ENCODE data around the gene KSR2. TPM values are rescaled to one million over a fixed set of nuclear protein-coding genes. Genes with fewer than 3 reads are reported as not detected.

Gene KSR2
- total RNA-seq, 2 donors from 2014 or later = 0.66 to 1.0 TPM

DNA sequence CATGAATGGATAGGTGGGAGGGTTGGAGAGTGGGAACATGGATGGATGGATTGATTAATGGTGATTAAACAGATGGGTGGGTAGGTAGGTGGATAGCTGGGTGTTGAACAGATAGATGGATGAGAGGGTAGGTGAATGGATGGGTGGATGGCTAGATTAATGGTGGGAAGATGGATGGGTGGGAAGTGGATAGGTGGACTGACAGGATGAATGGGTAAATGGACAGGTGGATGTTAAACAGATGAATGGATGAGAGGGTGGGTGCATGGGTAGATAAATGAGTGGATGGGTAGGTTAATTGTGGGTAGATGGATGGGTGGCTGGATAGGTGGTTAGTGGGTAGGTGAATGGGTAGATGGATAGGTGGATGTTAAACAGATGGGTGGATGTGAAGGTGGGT is 460.3 kb downstream of the KSR2 start:
- Histone ChIP-seq H3K4me3 (no peak overlapping the region), H3K27ac (no peak overlapping the region), H3K4me1 (peaks cover 26% of the 10 kb centered on the region), H3K36me3 (replicated peaks in 1 of 2; ENCODE audit: insufficient read depth in 1 of 2, low read depth in 2 of 2) (no peaks in the 10 kb centered on the region), H3K27me3 (no peaks in the 10 kb centered on the region), H3K9me3 (no peaks in the 10 kb centered on the region)
- TF ChIP-seq POLR2A (IDR thresholded peaks at IDR 0.05) = no peak
- TF ChIP-seq, protein P1, sequence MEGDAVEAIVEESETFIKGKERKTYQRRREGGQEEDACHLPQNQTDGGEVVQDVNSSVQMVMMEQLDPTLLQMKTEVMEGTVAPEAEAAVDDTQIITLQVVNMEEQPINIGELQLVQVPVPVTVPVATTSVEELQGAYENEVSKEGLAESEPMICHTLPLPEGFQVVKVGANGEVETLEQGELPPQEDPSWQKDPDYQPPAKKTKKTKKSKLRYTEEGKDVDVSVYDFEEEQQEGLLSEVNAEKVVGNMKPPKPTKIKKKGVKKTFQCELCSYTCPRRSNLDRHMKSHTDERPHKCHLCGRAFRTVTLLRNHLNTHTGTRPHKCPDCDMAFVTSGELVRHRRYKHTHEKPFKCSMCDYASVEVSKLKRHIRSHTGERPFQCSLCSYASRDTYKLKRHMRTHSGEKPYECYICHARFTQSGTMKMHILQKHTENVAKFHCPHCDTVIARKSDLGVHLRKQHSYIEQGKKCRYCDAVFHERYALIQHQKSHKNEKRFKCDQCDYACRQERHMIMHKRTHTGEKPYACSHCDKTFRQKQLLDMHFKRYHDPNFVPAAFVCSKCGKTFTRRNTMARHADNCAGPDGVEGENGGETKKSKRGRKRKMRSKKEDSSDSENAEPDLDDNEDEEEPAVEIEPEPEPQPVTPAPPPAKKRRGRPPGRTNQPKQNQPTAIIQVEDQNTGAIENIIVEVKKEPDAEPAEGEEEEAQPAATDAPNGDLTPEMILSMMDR (IDR thresholded peaks at IDR 0.05) = no peak
- DNase-seq = no peak
- no peak for ATAC-seq
- intact Hi-C loops (cut with DNase I) = no loop called here

DNA sequence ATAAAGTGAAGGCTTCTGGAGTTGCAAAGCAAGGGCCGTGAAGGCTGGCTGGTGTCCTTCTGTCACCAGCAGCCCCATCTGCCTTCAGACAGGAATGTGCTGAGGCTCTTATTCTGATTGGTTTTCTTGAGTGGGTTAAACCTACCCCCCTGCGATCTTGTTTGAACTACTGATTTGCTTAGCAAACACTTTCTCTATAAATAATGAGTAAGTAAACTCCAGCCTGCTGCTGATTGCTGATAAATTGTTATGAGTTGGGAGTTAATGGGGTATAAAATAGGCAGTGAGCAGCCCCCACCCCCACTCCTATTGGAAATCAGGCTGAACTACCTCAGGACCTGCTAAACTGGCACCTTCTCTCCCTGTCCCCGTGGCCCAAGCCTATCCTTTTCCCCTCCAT is 461.2 kb downstream of the KSR2 start:
- Histone ChIP-seq H3K4me1 (peaks cover 28% of the 10 kb centered on the region), H3K27ac (no peak overlapping the region), H3K36me3 (replicated peaks in 1 of 2; ENCODE audit: insufficient read depth in 1 of 2, low read depth in 2 of 2) (no peaks in the 10 kb centered on the region), H3K27me3 (no peaks in the 10 kb centered on the region), H3K9me3 (no peaks in the 10 kb centered on the region), H3K4me3 (no peak overlapping the region)
- WGBS, 2 donors = 26 to 27% methylated on average over 3 of the region's 3 CpGs
- no peak for ATAC-seq
- TF ChIP-seq, protein P1 (IDR thresholded peaks at IDR 0.05) = no peak
- TF ChIP-seq POLR2A (IDR thresholded peaks at IDR 0.05) = no peak
- intact Hi-C loops (cut with DNase I) = no loop called here
- DNase-seq = peak in 1 of 4 donors; percentile 30

DNA sequence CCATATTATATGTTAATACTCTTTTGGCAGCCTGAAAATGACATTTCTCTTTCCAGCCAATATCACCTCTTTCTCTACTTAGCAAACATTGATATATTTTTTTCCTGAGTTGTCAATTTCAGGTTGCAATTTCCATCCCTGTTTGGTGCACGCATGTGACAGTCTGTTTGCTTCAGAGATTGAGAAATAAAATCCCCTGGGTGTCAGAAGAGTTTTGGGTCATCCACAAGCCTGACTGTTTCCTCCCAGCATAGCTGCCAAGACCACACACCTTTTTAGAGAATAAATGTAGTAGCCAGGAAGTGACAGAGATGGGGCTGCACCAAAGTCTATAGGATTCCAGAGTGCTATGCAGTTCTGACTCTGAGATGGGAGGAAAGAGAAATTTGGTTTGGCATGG is 462.5 kb downstream of the KSR2 start:
- ATAC-seq (no peak), DNase-seq (no peak)
- H3K4me1 ChIP-seq = peaks cover 40% of the 10 kb centered on the region
- intact Hi-C loops (cut with DNase I) = no loop called here
- no peak overlapping the region for H3K27ac ChIP-seq
- H3K36me3 ChIP-seq (replicated peaks in 1 of 2; ENCODE audit: insufficient read depth in 1 of 2, low read depth in 2 of 2) = no peaks in the 10 kb centered on the region
- no peaks in the 10 kb centered on the region for H3K9me3 ChIP-seq
- TF ChIP-seq, protein P1 (IDR thresholded peaks at IDR 0.05) = no peak
- no peak for TF ChIP-seq POLR2A (IDR thresholded peaks at IDR 0.05)
- no peak overlapping the region for H3K4me3 ChIP-seq
- no peaks in the 10 kb centered on the region for H3K27me3 ChIP-seq
- 32 to 38% methylated on average over 1 of the region's 1 CpG for WGBS, 2 donors

DNA sequence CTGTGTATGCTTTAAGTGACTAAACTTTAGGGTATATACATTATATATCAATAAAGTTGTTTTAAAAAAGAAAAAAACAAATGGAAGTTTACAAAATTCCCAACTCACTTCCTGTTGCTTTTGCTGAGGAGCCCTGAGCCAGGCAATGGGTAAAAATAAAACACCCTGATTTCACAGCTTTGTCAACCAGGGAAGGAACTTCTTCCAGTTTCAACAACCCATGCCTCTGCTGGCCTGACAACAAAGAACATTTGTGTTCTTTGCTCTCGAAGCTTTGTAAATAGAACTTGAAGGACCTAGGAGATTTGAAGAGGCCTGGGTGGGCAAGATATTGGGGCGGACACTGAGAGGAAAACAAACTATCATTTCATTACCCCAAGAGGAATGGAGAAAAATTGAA is 466.2 kb downstream of the KSR2 start:
- Histone ChIP-seq H3K27me3 (no peaks in the 10 kb centered on the region), H3K4me1 (peaks cover 58% of the 10 kb centered on the region), H3K9me3 (no peaks in the 10 kb centered on the region), H3K4me3 (no peak overlapping the region), H3K36me3 (replicated peaks in 1 of 2; ENCODE audit: insufficient read depth in 1 of 2, low read depth in 2 of 2) (no peaks in the 10 kb centered on the region), H3K27ac (peak overlapping the region in 3 of 4 donors; percentile 23 to 46 (median 45))
- DNase-seq (no peak), ATAC-seq (no peak)
- WGBS, 2 donors = 31 to 37% methylated on average over 2 of the region's 2 CpGs
- intact Hi-C loops (cut with DNase I) = no loop called here
- TF ChIP-seq, protein P1 (IDR thresholded peaks at IDR 0.05) = no peak
- TF ChIP-seq POLR2A (IDR thresholded peaks at IDR 0.05) = no peak

DNA sequence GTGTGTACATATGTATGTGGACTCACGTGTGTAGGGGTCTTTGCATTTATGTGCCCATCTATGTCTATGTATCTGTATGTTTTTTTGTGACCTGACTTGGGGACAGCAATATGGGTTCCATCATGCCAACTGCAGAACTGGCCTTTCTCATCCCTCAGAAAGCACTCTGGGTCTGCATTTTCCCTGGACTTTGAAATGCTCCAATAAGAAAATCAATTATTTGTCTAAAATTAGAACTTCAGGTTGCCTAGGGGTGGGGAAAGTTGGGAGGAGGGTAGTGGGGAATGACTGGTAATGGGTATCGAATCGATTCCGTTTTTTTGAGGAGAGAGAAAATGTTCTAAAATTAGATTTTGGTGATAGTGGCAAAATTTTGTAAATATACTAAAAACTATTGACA is 466.6 kb downstream of the KSR2 start:
- TF ChIP-seq POLR2A (IDR thresholded peaks at IDR 0.05) = no peak
- TF ChIP-seq, protein P1 (IDR thresholded peaks at IDR 0.05) = no peak
- DNase-seq = no peak
- Histone ChIP-seq H3K4me3 (no peak overlapping the region), H3K27me3 (no peaks in the 10 kb centered on the region), H3K4me1 (peaks cover 54% of the 10 kb centered on the region), H3K27ac (peak overlapping the region in 3 of 4 donors; percentile 23 to 46 (median 45)), H3K36me3 (replicated peaks in 1 of 2; ENCODE audit: insufficient read depth in 1 of 2, low read depth in 2 of 2) (no peaks in the 10 kb centered on the region), H3K9me3 (no peaks in the 10 kb centered on the region)
- intact Hi-C loops (cut with DNase I) = no loop called here
- ATAC-seq = no peak
- WGBS, 2 donors = 42 to 51% methylated on average over 4 of the region's 4 CpGs
